ENCODE data around the gene TVP23B. TPM values are rescaled to one million over a fixed set of nuclear protein-coding genes. Genes with fewer than 3 reads are reported as not detected.
"Not testable (repeated sequence)": the region's sequence is repeated elsewhere in the genome, so short reads cannot be mapped to it uniquely, and the experiment has no call there.

TVP23B gene
- total and polyA plus RNA-seq, 2 of the 13 experiments (the other 11 are each of a cell fraction or from before 2014, with no cell fraction given), result 45.1 to 66.5 TPM

DNA sequence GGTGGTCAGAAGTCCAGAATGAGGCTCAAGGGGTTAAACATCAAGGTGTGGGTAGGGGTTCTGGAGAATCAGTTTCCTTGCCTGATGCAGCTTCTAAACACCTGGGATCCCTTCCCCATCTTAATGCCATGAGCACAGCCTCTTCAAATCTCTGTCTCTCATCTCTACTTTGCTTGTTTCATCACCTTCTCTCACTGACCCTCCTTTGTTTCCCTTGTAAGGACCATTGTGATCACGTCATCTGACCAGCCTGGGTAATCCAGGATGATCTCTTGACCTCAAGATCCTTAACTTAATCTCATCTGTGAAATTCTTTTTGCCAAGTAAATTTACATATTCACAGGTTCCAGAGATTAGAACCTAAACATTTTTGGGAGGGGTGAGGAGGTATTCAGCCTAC, 5.0 kb downstream of the TVP23B start:
- H3K4me3 ChIP-seq (replicated peaks in 1 of 3; ENCODE audit: insufficient read depth in 1 of 3, low read depth in 2 of 3, low read length in 3 of 3); ATAC-seq; H4K20me1 ChIP-seq (ENCODE audit: insufficient read depth, low read length); DNase-seq (ENCODE audit: low spot score); in situ Hi-C loops (cut with HindIII; ENCODE audit: extremely low pct_ligation_motif_present, low pct_unique_long_range_greater_than_20kb); intact Hi-C loops (cut with micrococcal nuclease; ENCODE audit: unreplicated experiment); H3K4me2 ChIP-seq (ENCODE audit: low read depth, low read length); H3K27ac ChIP-seq (ENCODE audit: extremely low read length, insufficient read depth, low read length); CTCF ChIA-PET (ENCODE audit: low intra/inter-chr PET ratio, low total read pairs); H3K9ac ChIP-seq (ENCODE audit: insufficient read depth, low read depth, low read length); BruUV-seq (replicated peaks); H3K9me3 ChIP-seq (ENCODE audit: low read length); POLR2A ChIA-PET; H3K4me1 ChIP-seq (ENCODE audit: insufficient read depth, low read length); H2AFZ ChIP-seq (ENCODE audit: low read length); H3K36me3 ChIP-seq (replicated peaks in 1 of 2; ENCODE audit: control insufficient read depth in 1 of 2, insufficient read depth in 2 of 2, low read length in 2 of 2); H3K27me3 ChIP-seq (ENCODE audit: control insufficient read depth in 1 of 2, insufficient read depth in 2 of 2, low read length in 2 of 2): not testable (repeated sequence)
- peaks cover 16% of the 10 kb centered on the region for H3K79me2 ChIP-seq (ENCODE audit: insufficient read depth, low read length)
- 87% methylated on average over 1 of the region's 1 CpG for WGBS (ENCODE audit: low lambda C conversion rate)
- FAIRE-seq, result peak; percentile 8

DNA sequence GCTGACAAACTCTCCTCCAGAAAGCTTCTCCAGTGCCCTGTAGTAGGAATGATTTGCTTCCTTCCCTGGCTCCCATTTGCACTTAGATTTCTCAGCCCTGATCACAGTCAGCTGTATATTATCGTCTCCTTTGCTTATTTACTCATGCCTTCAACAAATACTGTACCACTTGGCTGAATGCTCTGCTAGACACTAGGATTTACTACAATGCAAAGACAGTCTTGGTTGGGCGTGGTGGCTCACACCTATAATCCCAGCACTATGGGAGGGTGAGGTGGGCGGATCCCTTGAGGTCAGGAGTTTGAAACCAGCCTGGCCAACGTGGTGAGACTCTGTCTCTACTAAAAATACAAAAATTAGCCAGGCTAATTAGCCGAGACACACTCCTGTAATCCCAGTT, 5.9 kb downstream of the TVP23B start:
- H3K4me1 ChIP-seq (ENCODE audit: insufficient read depth, low read length); H3K36me3 ChIP-seq (replicated peaks in 1 of 2; ENCODE audit: control insufficient read depth in 1 of 2, insufficient read depth in 2 of 2, low read length in 2 of 2); DNase-seq (ENCODE audit: low spot score); intact Hi-C loops (cut with micrococcal nuclease; ENCODE audit: unreplicated experiment); POLR2A ChIA-PET; FAIRE-seq; H3K4me2 ChIP-seq (ENCODE audit: low read depth, low read length); BruUV-seq (replicated peaks); H3K9ac ChIP-seq (ENCODE audit: insufficient read depth, low read depth, low read length); H4K20me1 ChIP-seq (ENCODE audit: insufficient read depth, low read length); H3K27ac ChIP-seq (ENCODE audit: extremely low read length, insufficient read depth, low read length); H3K4me3 ChIP-seq (replicated peaks in 1 of 3; ENCODE audit: insufficient read depth in 1 of 3, low read depth in 2 of 3, low read length in 3 of 3); H3K27me3 ChIP-seq (ENCODE audit: control insufficient read depth in 1 of 2, insufficient read depth in 2 of 2, low read length in 2 of 2); in situ Hi-C loops (cut with HindIII; ENCODE audit: extremely low pct_ligation_motif_present, low pct_unique_long_range_greater_than_20kb); ATAC-seq; CTCF ChIA-PET (ENCODE audit: low intra/inter-chr PET ratio, low total read pairs); H3K9me3 ChIP-seq (ENCODE audit: low read length); H2AFZ ChIP-seq (ENCODE audit: low read length): not testable (repeated sequence)
- H3K79me2 ChIP-seq (ENCODE audit: insufficient read depth, low read length), result peaks cover 14% of the 10 kb centered on the region
- WGBS (ENCODE audit: low lambda C conversion rate), result 92% methylated on average over 4 of the region's 5 CpGs

DNA sequence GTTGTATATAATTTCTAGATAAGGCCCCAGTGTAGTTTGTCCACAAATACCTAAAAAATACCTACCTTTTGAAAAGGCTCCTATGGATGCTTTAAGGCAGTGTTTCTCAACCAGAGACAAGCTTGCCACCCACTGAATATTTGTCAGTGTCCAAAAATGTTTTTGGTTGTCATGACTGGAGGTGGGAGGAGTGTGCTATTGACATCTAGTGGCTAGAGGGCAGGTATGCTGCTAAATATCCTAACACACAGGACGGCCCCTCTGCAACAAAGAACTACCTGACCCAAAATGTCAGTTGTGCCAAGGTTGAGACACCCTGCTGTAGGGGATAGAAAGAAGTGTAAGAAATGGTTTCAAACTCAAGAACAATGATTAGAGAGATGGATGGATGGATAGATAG, 10.4 kb downstream of the TVP23B start:
- H3K4me3 ChIP-seq (replicated peaks in 1 of 3; ENCODE audit: insufficient read depth in 1 of 3, low read depth in 2 of 3, low read length in 3 of 3); intact Hi-C loops (cut with micrococcal nuclease; ENCODE audit: unreplicated experiment); H3K4me1 ChIP-seq (ENCODE audit: insufficient read depth, low read length); H2AFZ ChIP-seq (ENCODE audit: low read length); H3K79me2 ChIP-seq (ENCODE audit: insufficient read depth, low read length); H3K27ac ChIP-seq (ENCODE audit: extremely low read length, insufficient read depth, low read length); CTCF ChIA-PET (ENCODE audit: low intra/inter-chr PET ratio, low total read pairs); H3K4me2 ChIP-seq (ENCODE audit: low read depth, low read length); H4K20me1 ChIP-seq (ENCODE audit: insufficient read depth, low read length); H3K36me3 ChIP-seq (replicated peaks in 1 of 2; ENCODE audit: control insufficient read depth in 1 of 2, insufficient read depth in 2 of 2, low read length in 2 of 2); H3K27me3 ChIP-seq (ENCODE audit: control insufficient read depth in 1 of 2, insufficient read depth in 2 of 2, low read length in 2 of 2); H3K9ac ChIP-seq (ENCODE audit: insufficient read depth, low read depth, low read length); H3K9me3 ChIP-seq (ENCODE audit: low read length); POLR2A ChIA-PET; in situ Hi-C loops (cut with HindIII; ENCODE audit: extremely low pct_ligation_motif_present, low pct_unique_long_range_greater_than_20kb); DNase-seq (ENCODE audit: low spot score): not testable (repeated sequence)
- ATAC-seq (peak; percentile 64), FAIRE-seq (peak; percentile 76)
- BruUV-seq (replicated peaks), result TSS peak; percentile 26
- WGBS (ENCODE audit: low lambda C conversion rate), result 94% methylated on average over 1 of the region's 1 CpG

DNA sequence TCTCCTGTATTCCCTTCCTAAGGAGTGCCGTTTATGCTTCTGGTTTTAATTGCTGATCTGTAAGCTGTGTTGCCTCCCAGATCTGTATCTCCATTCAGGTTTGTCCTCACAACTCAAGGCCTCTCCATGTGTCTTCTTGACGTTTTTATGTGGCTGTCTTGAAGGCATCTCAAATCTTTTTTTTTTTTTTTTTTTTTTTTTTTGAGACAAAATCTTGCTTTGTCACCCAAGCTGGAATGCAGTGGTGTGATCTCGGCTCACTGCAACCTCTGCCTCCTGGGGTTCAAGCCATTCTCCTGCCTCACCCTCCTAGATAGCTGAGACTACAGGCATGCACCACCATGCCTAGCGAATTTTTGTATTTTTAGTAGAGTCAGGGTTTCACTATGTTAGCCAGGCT, 13.9 kb downstream of the TVP23B start:
- not testable (repeated sequence) for ATAC-seq; H3K27ac ChIP-seq (ENCODE audit: extremely low read length, insufficient read depth, low read length); FAIRE-seq

More for the DNA sequence above, 13.9 kb downstream of the TVP23B start:
- H2AFZ ChIP-seq (ENCODE audit: low read length); BruUV-seq (replicated peaks); CTCF ChIA-PET (ENCODE audit: low intra/inter-chr PET ratio, low total read pairs); H3K4me3 ChIP-seq (replicated peaks in 1 of 3; ENCODE audit: insufficient read depth in 1 of 3, low read depth in 2 of 3, low read length in 3 of 3); H3K4me1 ChIP-seq (ENCODE audit: insufficient read depth, low read length); DNase-seq (ENCODE audit: low spot score); H3K4me2 ChIP-seq (ENCODE audit: low read depth, low read length); POLR2A ChIA-PET; in situ Hi-C loops (cut with HindIII; ENCODE audit: extremely low pct_ligation_motif_present, low pct_unique_long_range_greater_than_20kb); H3K27me3 ChIP-seq (ENCODE audit: control insufficient read depth in 1 of 2, insufficient read depth in 2 of 2, low read length in 2 of 2); H4K20me1 ChIP-seq (ENCODE audit: insufficient read depth, low read length); H3K9ac ChIP-seq (ENCODE audit: insufficient read depth, low read depth, low read length); H3K9me3 ChIP-seq (ENCODE audit: low read length); H3K79me2 ChIP-seq (ENCODE audit: insufficient read depth, low read length); intact Hi-C loops (cut with micrococcal nuclease; ENCODE audit: unreplicated experiment); H3K36me3 ChIP-seq (replicated peaks in 1 of 2; ENCODE audit: control insufficient read depth in 1 of 2, insufficient read depth in 2 of 2, low read length in 2 of 2): not testable (repeated sequence)
- 94% methylated on average over 4 of the region's 4 CpGs for WGBS (ENCODE audit: low lambda C conversion rate)
